H1 (cell line): Measurements from ENCODE around the gene PDE3A. TPM values are rescaled to one million over a fixed set of nuclear protein-coding genes. Genes with fewer than 3 reads are reported as not detected.

Experiments
- CTCF ChIA-PET: fragments of 300-600 bp; sonication (Branson Sonifier 250); formaldehyde crosslinking; loops from one replicate; lab custom pipeline; 2021; ENCODE audit not compliant: partially characterized antibody; lab: Charles Lee
- POLR2A ChIA-PET: fragments of 300-600 bp; sonication (Branson Sonifier 250); formaldehyde crosslinking; loops from one replicate; lab custom pipeline; 2021; ENCODE audit warnings: inconsistent platforms; ENCODE audit not compliant: partially characterized antibody; lab: Charles Lee
- DNase-seq, 2 experiments: peaks; one replicate each; pipeline versions ENCODE4 v3.0.0 to v3.0.0-alpha.2; 2010 to 2022; ENCODE audit warnings: low spot score in 2 of 2, low read depth in 1 of 2, mixed read lengths in 1 of 2
- FAIRE-seq: peaks from 2 replicates; lab custom pipeline; 2011; peaks lifted over from hg19 to GRCh38; lab: Jason Lieb, UNC
- H2AFZ ChIP-seq: 2 replicates; pipeline ENCODE4 v1.8.1; 2012; ENCODE audit warnings: low read length, inconsistent platforms
- H2AK5ac ChIP-seq: 2 replicates; pipeline ENCODE4 v1.6.1; 2013; ENCODE audit warnings: low read depth, low read length
- H2BK120ac ChIP-seq: replicated peaks from 2 replicates; pipeline ENCODE3; 2013; ENCODE audit warnings: low read depth, low read length, inconsistent platforms
- H2BK12ac ChIP-seq: 2 replicates; pipeline ENCODE4 v1.6.1; 2013; ENCODE audit warnings: low read depth, low read length
- H2BK15ac ChIP-seq: 2 replicates; pipeline ENCODE4 v1.6.1; 2013; ENCODE audit warnings: low read length
- H2BK20ac ChIP-seq: 2 replicates; pipeline ENCODE4 v1.6.1; 2013; ENCODE audit warnings: low read length
- H2BK5ac ChIP-seq: 2 replicates; pipeline ENCODE4 v1.6.1; 2013; ENCODE audit warnings: low read depth, low read length
- H3K14ac ChIP-seq: 2 replicates; pipeline ENCODE4 v1.6.1; 2013; ENCODE audit warnings: inconsistent platforms; ENCODE audit not compliant: insufficient read length
- H3K18ac ChIP-seq: 2 replicates; pipeline ENCODE4 v1.6.1; 2013; ENCODE audit warnings: low read length; ENCODE audit errors: extremely low read depth
- H3K23ac ChIP-seq: 2 replicates; pipeline ENCODE4 v1.6.1; 2013; ENCODE audit warnings: inconsistent platforms; ENCODE audit not compliant: insufficient read length
- H3K23me2 ChIP-seq: 2 replicates; pipeline ENCODE4 v1.6.1; 2013; ENCODE audit warnings: low read depth, low read length
- H3K27ac ChIP-seq: 2 replicates; pipeline ENCODE4 v1.6.1; 2011; ENCODE audit warnings: low read depth, low read length, inconsistent platforms
- H3K27me3 ChIP-seq, 4 experiments: replicated peaks in 1 of 4; 1 replicate in 1 of 4; 2 replicates in 3 of 4; pipeline versions ENCODE4 v1.6.1 to v1.8.1; 2011 to 2013; ENCODE audit warnings: low read length in 3 of 4, mild to moderate bottlenecking in 3 of 4, inconsistent platforms in 2 of 4, mixed read lengths in 2 of 4, moderate library complexity in 1 of 4; ENCODE audit not compliant: control insufficient read depth in 3 of 4, insufficient read depth in 3 of 4; ENCODE audit errors: extremely low read depth in 1 of 4
- H3K36me3 ChIP-seq, 4 experiments: 2 replicates each; pipeline versions ENCODE4 v1.6.1 to v1.8.1; 2011 to 2013; ENCODE audit warnings: mild to moderate bottlenecking in 4 of 4, low read length in 3 of 4, moderate library complexity in 2 of 4, control low read depth in 1 of 4, inconsistent platforms in 1 of 4; ENCODE audit not compliant: insufficient read depth in 4 of 4, control insufficient read depth in 2 of 4
- H3K4ac ChIP-seq: replicated peaks from 2 replicates; pipeline ENCODE3; 2013; ENCODE audit warnings: low read length, low read depth, mixed read lengths, inconsistent platforms; ENCODE audit not compliant: insufficient read length
- H3K4me1 ChIP-seq, 4 experiments: replicated peaks in 1 of 4; 1 replicate in 1 of 4; 2 replicates in 3 of 4; pipeline versions ENCODE4 v1.6.1 to v1.8.1; 2011 to 2013; ENCODE audit warnings: low read length in 3 of 4, inconsistent platforms in 2 of 4, mixed read lengths in 1 of 4; ENCODE audit not compliant: insufficient read depth in 4 of 4, control insufficient read depth in 3 of 4
- H3K4me2 ChIP-seq, 2 experiments: 2 replicates each; pipeline versions ENCODE4 v1.6.1 to v1.8.1; 2011 to 2013; ENCODE audit warnings: low read depth in 2 of 2, low read length in 2 of 2, control low read depth in 1 of 2, inconsistent platforms in 1 of 2, mild to moderate bottlenecking in 1 of 2; ENCODE audit not compliant: insufficient read depth in 1 of 2
- H3K4me3 ChIP-seq, 4 experiments: fragments of 200-600, 300-600 bp in 1 of 4; sonication (generic), shearing (Covaris generic), sonication (Bioruptor Twin) in 1 of 4; 2 replicates each; pipeline versions ENCODE4 v1.5.1 to v1.8.1; 2011 to 2016; ENCODE audit warnings: low read length in 4 of 4, low read depth in 3 of 4, control low read depth in 2 of 4, inconsistent platforms in 2 of 4, mild to moderate bottlenecking in 2 of 4, mixed read lengths in 1 of 4, moderate library complexity in 1 of 4; ENCODE audit not compliant: insufficient read depth in 2 of 4; ENCODE audit errors: extremely low read depth in 1 of 4
- H3K56ac ChIP-seq: replicated peaks from 2 replicates; pipeline ENCODE3; 2013; ENCODE audit warnings: low read depth, mild to moderate bottlenecking, mixed read lengths, low read length, inconsistent platforms; ENCODE audit not compliant: insufficient read length
- H3K79me1 ChIP-seq: 2 replicates; pipeline ENCODE4 v1.6.1; 2013; ENCODE audit warnings: low read depth, low read length, control low read depth
- H3K79me2 ChIP-seq, 2 experiments: 2 replicates each; pipeline versions ENCODE4 v1.6.1 to v1.8.1; 2012 to 2013; ENCODE audit warnings: low read length in 2 of 2, mild to moderate bottlenecking in 2 of 2, inconsistent platforms in 1 of 2; ENCODE audit not compliant: insufficient read depth in 2 of 2, control insufficient read depth in 1 of 2
- H3K9ac ChIP-seq, 4 experiments: replicated peaks in 1 of 4; 1 replicate in 1 of 4; 2 replicates in 3 of 4; pipeline versions ENCODE4 v1.6.1 to v1.8.1; 2011 to 2013; ENCODE audit warnings: low read depth in 3 of 4, low read length in 3 of 4, control low read depth in 2 of 4, mild to moderate bottlenecking in 2 of 4, moderate library complexity in 2 of 4, inconsistent platforms in 1 of 4; ENCODE audit errors: extremely low read depth in 1 of 4
- H3K9me3 ChIP-seq, 2 experiments: 2 replicates each; pipeline versions ENCODE4 v1.6.1 to v1.8.1; 2012 to 2013; ENCODE audit warnings: mild to moderate bottlenecking in 2 of 2, moderate library complexity in 2 of 2, control low read depth in 1 of 2, inconsistent platforms in 1 of 2, low read depth in 1 of 2, low read length in 1 of 2, mixed read lengths in 1 of 2; ENCODE audit not compliant: insufficient read depth in 2 of 2
- H4K20me1 ChIP-seq, 2 experiments: replicated peaks in 1 of 2; 2 replicates each; pipeline versions ENCODE3 to v1.8.1; 2011 to 2013; ENCODE audit warnings: inconsistent platforms in 2 of 2, low read length in 2 of 2, mild to moderate bottlenecking in 1 of 2; ENCODE audit not compliant: insufficient read depth in 2 of 2, control insufficient read depth in 1 of 2
- H4K5ac ChIP-seq: 2 replicates; pipeline ENCODE4 v1.6.1; 2013; ENCODE audit warnings: low read length, low read depth, mixed read lengths, inconsistent platforms; ENCODE audit not compliant: insufficient read length
- H4K8ac ChIP-seq: 2 replicates; pipeline ENCODE4 v1.8.0; 2013; ENCODE audit warnings: mild to moderate bottlenecking, moderate library complexity, low read length, inconsistent platforms; ENCODE audit not compliant: insufficient read depth; ENCODE audit errors: extremely low read depth
- H4K91ac ChIP-seq: replicated peaks from 2 replicates; pipeline ENCODE3; 2013; ENCODE audit warnings: low read length, mixed read lengths, inconsistent platforms; ENCODE audit not compliant: insufficient read length
- TEAD4 ChIP-seq: IDR thresholded peaks from 2 replicates; pipeline ENCODE4 v1.6.1; 2012; ENCODE audit warnings: low read depth, low read length, inconsistent platforms, mixed read lengths
- WGBS, 2 experiments: shearing (Covaris generic) in 1 of 2; methylation state at CpG; one replicate each; pipeline versions ENCODE4 v1.1.6 to v1.1.7; 2013 to 2015; ENCODE audit warnings: low lambda C conversion rate in 2 of 2, mixed read lengths in 2 of 2, inconsistent platforms in 1 of 2, low coverage in 1 of 2, missing lambda C conversion rate in 1 of 2; ENCODE audit not compliant: insufficient replicate concordance in 2 of 2, insufficient coverage in 1 of 2, insufficient read length in 1 of 2; ENCODE audit errors: extremely low coverage in 1 of 2, missing lambda C conversion rate in 1 of 2; 5-methylcytosine and 5-hydroxymethylcytosine counted together
- polyA plus RNA-seq, 7 experiments: library from polyadenylated mRNA; depleted of rRNA in 3 of 7; stranded (reverse) in 5 of 7; unstranded in 2 of 7; fragments of >200 nt in 5 of 7; fragments of 200-250 nt in 2 of 7; gene quantifications; 1 replicate in 5 of 7; 2 replicates in 1 of 7; 4 replicates in 1 of 7; pipeline versions ENCODE4 v1.2.1 to v1.2.3, GENCODE V29; 2011 to 2013; ENCODE audit warnings: missing spikeins in 2 of 7, mixed read lengths in 2 of 7
- total RNA-seq: library from RNA; stranded (reverse); fragmentation: NEBNext Ultra II Directional; extraction: Animal tissue kit (Norgen Biotek cat#: 25700); gene quantifications from 2 replicates; pipeline ENCODE4 v1.2.1, GENCODE V29; 2021

Gene PDE3A
- total and polyA plus RNA-seq, 2 of the 8 experiments (the other 6 are each of a cell fraction or from before 2014, with no cell fraction given): 1.4 to 3.4 TPM

DNA sequence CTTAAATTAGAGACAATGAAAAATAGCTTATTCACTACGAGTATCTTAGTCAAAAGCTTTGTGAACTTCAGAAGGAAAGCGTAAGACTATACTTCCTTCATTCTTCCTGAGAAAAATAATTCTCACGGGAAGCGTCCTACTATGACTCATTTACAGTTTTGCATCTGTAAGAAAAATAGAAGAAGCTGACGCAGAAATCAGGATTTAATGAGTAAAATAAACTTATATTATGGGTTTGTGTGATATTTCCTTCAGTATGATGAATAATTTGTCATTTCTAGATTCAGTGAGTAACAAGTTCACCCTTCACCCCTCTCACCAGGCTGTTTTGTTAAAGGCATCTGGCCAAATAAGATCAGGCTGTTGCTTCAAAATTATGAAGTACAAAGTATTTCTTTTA is 17.8 kb upstream of the PDE3A start:
- DNase-seq (no peak), FAIRE-seq (no peak)
- H4K5ac ChIP-seq: no peak overlapping the region
- H3K18ac ChIP-seq: no peak overlapping the region
- no peaks in the 10 kb centered on the region for H3K9me3 ChIP-seq
- no peak overlapping the region for H4K91ac ChIP-seq
- no peak overlapping the region for H3K27ac ChIP-seq
- H2AK5ac ChIP-seq: no peak overlapping the region
- H3K4ac ChIP-seq: no peak overlapping the region
- H3K79me1 ChIP-seq: no peaks in the 10 kb centered on the region
- H3K56ac ChIP-seq: no peak overlapping the region
- CTCF ChIA-PET: no interaction called here
- H3K23me2 ChIP-seq: no peaks in the 10 kb centered on the region
- H2BK120ac ChIP-seq: no peak overlapping the region
- H3K4me3 ChIP-seq: no peak overlapping the region
- no peak overlapping the region for H3K4me2 ChIP-seq
- no peaks in the 10 kb centered on the region for H3K79me2 ChIP-seq
- H2AFZ ChIP-seq: no peak overlapping the region
- no peak overlapping the region for H3K14ac ChIP-seq
- POLR2A ChIA-PET: no interaction called here
- no peaks in the 10 kb centered on the region for H3K27me3 ChIP-seq
- H3K4me1 ChIP-seq: peaks cover 0 to 7% (median 4%) of the 10 kb centered on the region in 4 experiments; a peak in 6 of 7 replicates
- no peak overlapping the region for H2BK20ac ChIP-seq
- no peaks in the 10 kb centered on the region for H3K36me3 ChIP-seq
- H2BK15ac ChIP-seq: no peak overlapping the region
- H3K23ac ChIP-seq: no peak overlapping the region
- WGBS, 2 experiments: 91% methylated on average over 5 of the region's 5 CpGs; no CpG with 5 or more reads in 1 of the 2 experiments
- no peak overlapping the region for H2BK5ac ChIP-seq
- no peak overlapping the region for H4K8ac ChIP-seq
- H4K20me1 ChIP-seq: no peaks in the 10 kb centered on the region
- H3K9ac ChIP-seq: no peak overlapping the region
- no peak overlapping the region for H2BK12ac ChIP-seq
- no peak for TF ChIP-seq TEAD4
